ENCODE data around the gene NPAT. TPM values are rescaled to one million over a fixed set of nuclear protein-coding genes. Genes with fewer than 3 reads are reported as not detected.
A peak's percentile ranks its signal among the peaks of the same experiment; 100 is the strongest.

Gene NPAT
- total RNA-seq, 1 experiment from 2014 or later, result 16.6 TPM

GRCh38 chr11:108111126-108111525 is 111.3 kb downstream of the NPAT start:
- CTCF ChIA-PET, result no interaction called here
- ATAC-seq (0 out of 2 replicates have a peak, but pooled peaks have one; percentile 10), DNase-seq (ENCODE audit: low read depth, low spot score) (no peak)
- Histone ChIP-seq H3K27me3 (ENCODE audit: control insufficient read depth, insufficient read depth, low read length) (no peaks in the 10 kb centered on the region), H3K4me3 (ENCODE audit: low read depth in 2 of 2, low read length in 2 of 2) (no peak overlapping the region), H3K27ac (ENCODE audit: low read length) (no peak overlapping the region), H3K9me3 (ENCODE audit: control insufficient read depth, insufficient read depth, low read depth, low read length) (no peaks in the 10 kb centered on the region), H3K4me1 (ENCODE audit: control insufficient read depth, insufficient read depth, low read length) (0 out of 2 replicates have a peak, but pooled peaks cover 2% of the 10 kb centered on the region), H3K36me3 (ENCODE audit: control insufficient read depth, insufficient read depth, low read length) (no peaks in the 10 kb centered on the region; the same call in 1 of the 2 replicates)
- in situ Hi-C loops (cut with HindIII; ENCODE audit: low pct_unique_long_range_greater_than_20kb, low sequenced_read_pairs), result no loop called here
- intact Hi-C loops (cut with micrococcal nuclease; ENCODE audit: unreplicated experiment), result no loop called here
- no TSS peak for BruUV-seq (replicated peaks)
- TF ChIP-seq TCF7L2 (IDR thresholded peaks at IDR 0.05; ENCODE audit: low read depth, low read length), result no peak
- no peak for TF ChIP-seq POLR2AphosphoS5 (IDR thresholded peaks at IDR 0.05; ENCODE audit: low read depth, low read length)
- peak; percentile 23 for TF ChIP-seq CTCF (IDR thresholded peaks at IDR 0.05)
- POLR2A ChIA-PET, result no interaction called here

Other genes with a start within 250 kb of the NPAT start
- 56.5 TPM for gene CUL5, start 213.7 kb downstream of the NPAT start, total RNA-seq (2021; ENCODE audit: unreplicated experiment)
- gene ACAT1, start 101.1 kb downstream of the NPAT start, total RNA-seq (2021; ENCODE audit: unreplicated experiment), result 97.5 TPM
- 95.6 TPM for gene ATM, start 429 bp upstream of the NPAT start, total RNA-seq (2021; ENCODE audit: unreplicated experiment)
- 0.18 TPM for gene C11orf65, start 244.9 kb upstream of the NPAT start, total RNA-seq (2021; ENCODE audit: unreplicated experiment)

Data from Panc1 (cell line).